Measurements from ENCODE around the gene RAP1GDS1. TPM values are rescaled to one million over a fixed set of nuclear protein-coding genes. Genes with fewer than 3 reads are reported as not detected.

Gene RAP1GDS1
- total RNA-seq, 1 donor from 2014 or later = 64.5 TPM

DNA sequence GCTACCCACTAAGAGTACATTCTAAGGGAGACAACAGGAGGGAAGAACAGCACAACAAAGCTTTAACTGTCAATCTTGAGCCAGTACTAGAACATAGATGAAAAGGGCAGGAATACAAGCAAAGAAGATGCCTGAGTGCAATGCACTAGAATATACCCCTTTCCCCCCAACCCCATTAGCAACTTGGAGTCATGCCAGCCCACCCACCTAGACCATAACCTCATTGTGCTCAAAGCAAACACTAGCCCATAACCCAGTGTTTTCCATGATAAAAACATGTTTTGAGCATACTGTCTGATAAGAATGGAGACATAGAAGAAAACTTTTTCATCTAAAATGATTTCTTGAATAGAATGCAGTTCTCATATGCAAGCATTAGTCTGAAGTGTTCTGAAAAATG, 183.2 kb downstream of the RAP1GDS1 start:
- no peak for FAIRE-seq
- no peak overlapping the region for H2AFZ ChIP-seq (ENCODE audit: low read depth, low read length)
- no peak overlapping the region for H3K9ac ChIP-seq (ENCODE audit: low read length)
- no peaks in the 10 kb centered on the region for H3K9me3 ChIP-seq (ENCODE audit: insufficient read depth, low read depth, low read length)
- H3K79me2 ChIP-seq (ENCODE audit: insufficient read depth, low read length) = no peaks in the 10 kb centered on the region
- H3K4me3 Mint-ChIP-seq (ENCODE audit: unreplicated experiment) = no peak overlapping the region
- no peak overlapping the region for H3K27ac ChIP-seq (ENCODE audit: low read depth, low read length)
- no peak overlapping the region for H3K4me3 ChIP-seq (ENCODE audit: insufficient read depth, low read depth, low read length)
- no peaks in the 10 kb centered on the region for H3K9me3 Mint-ChIP-seq (ENCODE audit: unreplicated experiment)
- H3K4me1 ChIP-seq (ENCODE audit: insufficient read depth, low read length) = peaks cover 14% of the 10 kb centered on the region
- H3K36me3 Mint-ChIP-seq (ENCODE audit: low read depth, unreplicated experiment) = peaks cover 21% of the 10 kb centered on the region
- H3K27me3 ChIP-seq (ENCODE audit: insufficient read depth, low read length) = no peaks in the 10 kb centered on the region
- DNase-seq (ENCODE audit: low read depth) = no peak
- TF ChIP-seq CTCF (IDR thresholded peaks at IDR 0.05; ENCODE audit: insufficient read depth, low read depth, low read length) (no peak), EZH2 (IDR thresholded peaks at IDR 0.05; ENCODE audit: insufficient read depth, low read length) (no peak)
- H3K27ac Mint-ChIP-seq (ENCODE audit: unreplicated experiment) = no peak overlapping the region
- H4K20me1 ChIP-seq (ENCODE audit: insufficient read depth, low read length) = no peaks in the 10 kb centered on the region
- peaks cover 15% of the 10 kb centered on the region for H3K4me1 Mint-ChIP-seq (ENCODE audit: low read depth, unreplicated experiment)
- no peaks in the 10 kb centered on the region for H3K27me3 Mint-ChIP-seq (ENCODE audit: low read depth, unreplicated experiment)
- H3K36me3 ChIP-seq (ENCODE audit: insufficient read depth, low read length) = peaks cover 4% of the 10 kb centered on the region
- H3K4me2 ChIP-seq (ENCODE audit: low read length) = no peak overlapping the region

- Mint-ChIP-seq H3K4me1 (ENCODE audit: low read depth, unreplicated experiment) (peaks cover 16% of the 10 kb centered on the region), H3K4me3 (ENCODE audit: unreplicated experiment) (peak overlapping the region; percentile 28), H3K27me3 (ENCODE audit: low read depth, unreplicated experiment) (no peaks in the 10 kb centered on the region), H3K27ac (ENCODE audit: unreplicated experiment) (peak overlapping the region; percentile 13), H3K9me3 (ENCODE audit: unreplicated experiment) (no peaks in the 10 kb centered on the region), H3K36me3 (ENCODE audit: low read depth, unreplicated experiment) (peaks cover 21% of the 10 kb centered on the region)
- Histone ChIP-seq H2AFZ (ENCODE audit: low read depth, low read length) (no peak overlapping the region), H4K20me1 (ENCODE audit: insufficient read depth, low read length) (no peaks in the 10 kb centered on the region), H3K4me1 (ENCODE audit: insufficient read depth, low read length) (peaks cover 14% of the 10 kb centered on the region), H3K9ac (ENCODE audit: low read length) (no peak overlapping the region), H3K4me2 (ENCODE audit: low read length) (peak overlapping the region; percentile 56), H3K79me2 (ENCODE audit: insufficient read depth, low read length) (no peaks in the 10 kb centered on the region), H3K27me3 (ENCODE audit: insufficient read depth, low read length) (no peaks in the 10 kb centered on the region), H3K9me3 (ENCODE audit: insufficient read depth, low read depth, low read length) (no peaks in the 10 kb centered on the region), H3K27ac (ENCODE audit: low read depth, low read length) (no peak overlapping the region), H3K36me3 (ENCODE audit: insufficient read depth, low read length) (peaks cover 4% of the 10 kb centered on the region), H3K4me3 (ENCODE audit: insufficient read depth, low read depth, low read length) (no peak overlapping the region)
- peak; percentile 95 for DNase-seq (ENCODE audit: low read depth)
- TF ChIP-seq CTCF (IDR thresholded peaks at IDR 0.05; ENCODE audit: insufficient read depth, low read depth, low read length) = no peak
- no peak for TF ChIP-seq EZH2 (IDR thresholded peaks at IDR 0.05; ENCODE audit: insufficient read depth, low read length)
- no peak for FAIRE-seq
Measured at GRCh38 chr4:98446499-98447375, 185.6 kb downstream of the RAP1GDS1 start.

GRCh38 chr4:98447648-98448047, 186.5 kb downstream of the RAP1GDS1 start:
- H3K4me2 ChIP-seq (ENCODE audit: low read length) = peak overlapping the region; percentile 56
- FAIRE-seq (no peak), DNase-seq (ENCODE audit: low read depth) (no peak)
- no peaks in the 10 kb centered on the region for H3K27me3 Mint-ChIP-seq (ENCODE audit: low read depth, unreplicated experiment)
- peaks cover 4% of the 10 kb centered on the region for H3K36me3 ChIP-seq (ENCODE audit: insufficient read depth, low read length)
- no peaks in the 10 kb centered on the region for H4K20me1 ChIP-seq (ENCODE audit: insufficient read depth, low read length)
- H3K4me1 Mint-ChIP-seq (ENCODE audit: low read depth, unreplicated experiment) = peaks cover 16% of the 10 kb centered on the region
- H3K9me3 Mint-ChIP-seq (ENCODE audit: unreplicated experiment) = peaks cover 2% of the 10 kb centered on the region
- H3K9ac ChIP-seq (ENCODE audit: low read length) = no peak overlapping the region
- peaks cover 14% of the 10 kb centered on the region for H3K4me1 ChIP-seq (ENCODE audit: insufficient read depth, low read length)
- no peaks in the 10 kb centered on the region for H3K9me3 ChIP-seq (ENCODE audit: insufficient read depth, low read depth, low read length)
- H3K4me3 ChIP-seq (ENCODE audit: insufficient read depth, low read depth, low read length) = no peak overlapping the region
- no peak overlapping the region for H2AFZ ChIP-seq (ENCODE audit: low read depth, low read length)
- no peaks in the 10 kb centered on the region for H3K79me2 ChIP-seq (ENCODE audit: insufficient read depth, low read length)
- H3K27ac Mint-ChIP-seq (ENCODE audit: unreplicated experiment) = no peak overlapping the region
- H3K27me3 ChIP-seq (ENCODE audit: insufficient read depth, low read length) = no peaks in the 10 kb centered on the region
- H3K4me3 Mint-ChIP-seq (ENCODE audit: unreplicated experiment) = no peak overlapping the region
- peaks cover 18% of the 10 kb centered on the region for H3K36me3 Mint-ChIP-seq (ENCODE audit: low read depth, unreplicated experiment)
- TF ChIP-seq CTCF (IDR thresholded peaks at IDR 0.05; ENCODE audit: insufficient read depth, low read depth, low read length) (peak; percentile 4), EZH2 (IDR thresholded peaks at IDR 0.05; ENCODE audit: insufficient read depth, low read length) (no peak)
- H3K27ac ChIP-seq (ENCODE audit: low read depth, low read length) = no peak overlapping the region

All from astrocyte (in vitro differentiated cells and primary cell).